GM19324 (cell line): Measurements from ENCODE around the gene PAX7.
"Not testable (repeated sequence)": the region's sequence is repeated elsewhere in the genome, so short reads cannot be mapped to it uniquely, and the experiment has no call there.

ENCODE experiments used
- ATAC-seq: cut with Tn5 transposase; IDR thresholded peaks from one replicate; pipeline ENCODE4 v1.9.1; 2021; ENCODE audit warnings: mild to moderate bottlenecking, moderate library complexity; ENCODE audit not compliant: unreplicated experiment, low FRiP score

The PAX7 gene

DNA sequence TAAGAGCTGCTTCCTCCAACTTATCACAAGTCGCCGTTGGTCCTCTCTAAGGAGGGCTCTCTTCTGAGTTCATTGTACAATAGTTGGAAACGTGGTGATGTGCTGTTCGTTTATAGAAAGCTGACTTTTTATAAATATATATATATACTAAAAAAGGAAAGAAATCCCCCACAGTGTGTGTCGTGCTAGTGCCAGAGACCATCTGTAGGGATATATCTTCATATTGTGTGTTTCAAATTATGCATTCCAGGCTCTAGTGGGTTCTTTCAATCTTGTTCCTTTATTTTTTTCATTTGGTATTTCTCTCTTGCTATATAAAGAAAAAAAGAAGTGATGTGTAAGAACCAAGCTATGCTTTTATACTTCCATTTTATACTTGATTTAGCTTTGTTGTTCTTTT is 117.0 kb downstream of the PAX7 start:
- no peak for ATAC-seq

DNA sequence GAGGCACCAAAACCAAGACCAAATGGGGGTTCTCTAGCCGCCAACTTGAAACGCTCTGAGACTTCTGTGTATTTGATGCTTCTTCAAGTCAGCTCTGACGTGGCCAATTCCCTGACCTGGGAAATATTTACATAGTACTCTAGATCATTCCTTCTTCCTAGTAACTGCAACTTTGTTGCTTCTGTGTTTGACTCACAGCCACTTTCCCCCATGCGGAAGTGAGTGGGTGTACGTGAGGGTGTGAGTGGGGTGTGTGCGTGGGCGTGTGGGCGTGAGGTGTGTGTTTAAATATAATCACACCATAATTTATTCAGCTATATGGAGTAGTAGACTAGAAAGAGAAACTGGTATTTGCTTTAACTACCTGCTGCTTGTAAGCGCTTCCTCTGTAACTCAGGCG is 117.8 kb downstream of the PAX7 start:
- no peak for ATAC-seq

DNA sequence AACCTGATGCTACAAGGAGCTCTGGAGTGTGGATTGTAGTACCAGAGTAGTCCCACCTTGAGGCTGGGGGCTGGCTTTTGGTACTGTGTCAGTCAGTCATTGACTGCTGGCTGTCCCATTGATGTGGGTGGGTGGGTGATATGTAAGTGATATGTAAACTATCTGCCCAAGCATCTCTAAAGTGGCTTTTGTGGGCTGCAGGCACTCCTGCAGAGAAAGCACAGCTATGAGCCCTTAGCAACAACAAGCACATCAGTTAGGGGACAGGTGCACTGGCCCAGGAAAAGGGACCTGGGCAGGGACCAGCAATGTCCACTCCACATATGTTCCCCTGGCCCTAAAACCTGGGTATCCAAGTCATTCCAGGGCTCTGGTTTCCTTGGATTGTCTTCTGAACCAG is 118.9 kb downstream of the PAX7 start:
- ATAC-seq: no peak

DNA sequence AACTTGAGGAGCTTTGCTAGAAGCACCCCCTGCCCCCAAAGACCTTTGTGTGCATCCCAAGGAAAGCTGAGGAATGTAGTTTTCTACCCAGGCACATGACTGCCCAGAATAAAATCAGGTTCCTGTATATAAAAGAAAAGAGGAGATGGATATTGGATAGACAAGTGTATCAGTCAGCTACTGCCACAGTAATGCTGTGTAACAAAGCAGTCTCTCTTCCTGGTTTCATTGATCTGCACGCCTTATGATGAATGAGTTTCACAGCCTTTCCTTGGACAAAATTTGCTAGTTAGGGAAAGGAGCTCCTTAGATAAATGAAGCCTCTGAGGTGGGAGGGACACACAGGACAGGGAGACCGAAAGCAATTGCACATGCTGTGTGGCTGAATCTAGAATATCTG is 120.0 kb downstream of the PAX7 start:
- no peak for ATAC-seq

DNA sequence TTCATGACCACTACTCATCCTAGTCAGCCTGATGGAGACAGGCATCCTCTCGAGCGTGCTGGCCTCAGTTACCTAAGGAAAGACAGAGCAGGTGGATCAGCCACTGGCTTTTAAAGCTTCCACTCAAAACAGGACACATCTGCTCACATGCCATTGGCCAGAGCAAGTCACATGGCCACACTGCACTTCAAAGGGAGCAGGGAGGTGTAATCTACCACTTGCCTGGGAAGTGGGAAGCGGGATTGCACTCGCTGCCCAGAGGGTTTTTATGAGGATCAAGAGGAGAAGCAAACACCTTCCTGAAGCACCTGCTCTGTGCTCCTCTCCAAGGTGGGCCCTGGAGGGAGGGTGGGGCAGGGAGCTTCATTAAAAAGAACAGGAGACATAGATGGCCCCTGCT is 120.8 kb downstream of the PAX7 start:
- no peak for ATAC-seq

DNA sequence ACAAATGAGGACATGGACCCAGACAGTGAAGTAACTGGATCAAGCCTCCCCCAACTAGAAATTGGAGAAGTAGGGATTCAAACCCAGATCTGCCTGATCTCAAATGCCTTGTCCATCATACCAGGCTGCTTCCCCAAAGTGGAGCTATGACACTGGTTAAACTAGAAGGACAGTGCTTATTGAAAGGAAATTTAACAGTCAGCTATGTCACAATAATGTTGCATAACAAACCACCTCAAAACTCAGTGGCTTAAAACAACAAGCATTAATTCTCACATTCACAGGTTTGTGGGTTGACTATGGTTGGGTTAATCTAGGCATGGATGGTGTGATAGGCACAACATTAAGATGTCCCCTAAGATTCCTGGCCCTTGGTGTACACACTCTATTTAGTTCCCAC is 121.8 kb downstream of the PAX7 start:
- no peak for ATAC-seq

DNA sequence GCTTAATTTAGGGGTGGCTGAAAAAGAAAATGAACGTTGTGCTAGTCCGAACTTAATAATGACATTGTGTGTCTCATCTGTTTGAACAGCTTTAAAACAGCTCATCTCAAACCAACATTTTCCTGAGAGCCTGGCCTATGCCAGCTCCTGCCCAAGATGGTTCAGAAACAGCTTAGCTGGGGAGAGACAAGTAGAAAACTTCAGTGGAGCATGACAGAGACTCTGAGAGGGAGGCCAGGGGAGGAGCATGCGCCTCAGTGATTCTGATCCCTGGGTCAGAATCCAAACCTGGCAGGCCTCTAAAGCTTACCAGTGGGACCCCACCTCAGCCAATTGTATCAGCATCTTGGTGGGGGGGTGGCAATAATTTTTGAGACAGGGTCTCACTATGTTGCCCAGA is 129.5 kb downstream of the PAX7 start:
- no peak for ATAC-seq

DNA sequence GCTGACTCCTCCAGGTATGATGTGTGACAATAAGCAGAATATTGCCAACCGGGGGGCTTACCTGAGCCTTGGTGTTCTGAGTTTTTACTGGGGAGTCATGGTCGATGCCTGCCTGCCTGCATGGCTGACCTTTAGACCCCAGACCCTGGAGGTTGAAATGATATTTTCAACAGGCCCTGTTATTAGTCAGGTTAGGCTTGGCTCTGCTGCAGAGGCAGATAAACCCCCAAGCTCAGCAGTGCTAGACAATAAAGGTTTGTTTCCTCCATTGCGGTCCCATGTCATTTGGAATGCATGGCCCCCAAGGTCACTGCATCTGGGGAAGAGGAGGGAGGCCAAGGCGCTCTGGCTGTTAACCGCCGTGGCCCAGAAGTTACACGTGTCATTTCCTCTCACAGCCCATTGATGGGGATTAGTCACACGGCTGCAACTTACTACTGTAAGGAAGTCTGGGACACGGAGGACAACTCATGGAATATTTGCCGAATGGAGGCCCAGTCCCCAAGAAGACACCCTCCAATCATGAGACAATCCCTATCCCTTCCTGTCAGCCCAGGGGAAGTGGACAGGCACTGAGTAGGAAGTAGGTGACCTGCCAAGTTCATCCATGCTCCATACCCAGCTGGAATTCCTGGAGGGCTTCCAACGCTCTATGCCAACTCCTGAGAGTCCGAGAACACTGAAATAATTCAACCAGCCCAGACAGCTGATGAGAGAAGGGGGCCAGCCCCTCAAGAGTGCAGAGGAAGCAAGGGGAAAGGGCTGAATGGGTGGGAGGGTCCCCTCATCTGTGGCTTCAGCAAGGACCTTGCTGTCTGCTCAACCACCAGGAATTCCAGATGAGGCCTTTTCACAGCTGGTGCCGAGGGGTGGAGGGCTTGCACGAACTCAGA is 131.5 kb downstream of the PAX7 start:
- ATAC-seq: no peak

DNA sequence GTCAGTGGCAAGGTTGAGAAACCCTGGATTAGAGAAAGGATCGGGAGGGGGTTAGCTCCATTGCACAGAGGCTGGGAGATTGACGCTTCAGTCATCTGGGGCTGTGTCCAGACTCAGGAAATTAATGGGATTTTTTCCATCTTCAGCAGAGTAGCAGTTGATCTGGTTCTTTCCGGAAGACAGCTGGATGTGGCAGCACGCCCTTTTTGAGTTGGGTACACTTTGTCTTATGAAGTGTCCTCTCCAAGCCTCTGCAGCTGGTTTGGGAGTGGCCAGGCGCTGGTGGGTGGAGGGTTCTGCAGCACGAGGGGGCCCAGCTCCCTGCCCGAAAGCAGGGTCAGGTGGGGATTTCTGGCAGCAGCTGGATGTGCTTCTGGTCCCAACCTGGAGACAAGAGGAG is 133.7 kb downstream of the PAX7 start:
- ATAC-seq: no peak

DNA sequence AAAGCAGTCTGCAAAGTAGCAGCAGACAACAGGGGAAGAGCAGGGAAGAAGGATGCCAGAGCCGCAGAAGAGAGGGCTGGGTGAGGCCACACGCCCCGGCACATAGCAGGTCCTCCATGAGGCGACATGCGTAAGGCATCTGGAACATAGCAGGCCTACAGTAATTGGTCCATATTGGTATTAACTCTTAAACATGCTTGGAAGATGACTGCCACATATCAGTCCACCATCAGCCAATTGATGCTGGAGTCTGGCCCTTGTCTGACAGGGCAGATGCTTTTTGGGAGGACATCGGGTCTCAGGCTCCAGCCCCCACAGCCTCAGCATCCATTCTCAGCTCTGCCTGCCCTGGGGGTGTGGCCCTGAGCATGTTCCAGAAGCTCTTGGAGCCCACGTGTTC is 135.1 kb downstream of the PAX7 start:
- no peak for ATAC-seq

DNA sequence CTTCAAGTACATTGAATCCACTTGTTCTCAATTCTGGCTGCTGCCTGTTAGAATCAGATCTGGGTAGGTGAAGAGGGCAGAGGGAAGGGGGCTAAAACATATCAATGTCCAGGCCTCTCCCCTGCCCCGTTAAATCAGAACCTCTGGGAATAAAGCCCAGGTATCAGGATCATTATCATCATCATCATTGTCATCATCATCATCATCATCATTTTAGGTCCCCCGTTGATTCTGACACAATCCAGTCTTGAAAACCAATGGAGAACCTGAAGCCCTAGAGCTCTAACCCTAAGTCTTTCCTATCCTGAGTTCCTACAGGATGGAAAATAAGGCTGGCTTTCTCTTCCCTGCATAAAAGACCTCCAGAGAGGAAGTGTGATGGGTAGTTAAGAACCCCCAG is 135.7 kb downstream of the PAX7 start:
- ATAC-seq: no peak

DNA sequence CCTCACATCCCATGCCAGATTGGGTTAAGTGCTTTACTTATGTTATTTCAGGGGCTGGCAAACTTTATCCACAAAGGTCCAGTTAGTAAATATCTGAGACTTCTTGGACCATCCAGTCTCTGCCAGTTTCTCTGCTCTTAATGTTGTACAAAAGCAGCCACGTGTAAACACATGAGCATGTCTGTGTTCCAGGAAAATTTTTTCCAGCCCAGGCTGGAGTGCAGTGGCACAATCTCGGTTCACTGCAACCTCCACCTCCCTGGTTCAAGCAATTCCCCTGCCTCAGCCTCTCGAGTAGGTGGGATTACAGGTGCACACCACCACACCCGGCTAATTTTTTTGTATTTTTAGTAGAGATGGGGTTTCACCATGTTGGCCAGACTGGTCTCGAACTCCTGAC is 136.9 kb downstream of the PAX7 start:
- ATAC-seq: not testable (repeated sequence)

DNA sequence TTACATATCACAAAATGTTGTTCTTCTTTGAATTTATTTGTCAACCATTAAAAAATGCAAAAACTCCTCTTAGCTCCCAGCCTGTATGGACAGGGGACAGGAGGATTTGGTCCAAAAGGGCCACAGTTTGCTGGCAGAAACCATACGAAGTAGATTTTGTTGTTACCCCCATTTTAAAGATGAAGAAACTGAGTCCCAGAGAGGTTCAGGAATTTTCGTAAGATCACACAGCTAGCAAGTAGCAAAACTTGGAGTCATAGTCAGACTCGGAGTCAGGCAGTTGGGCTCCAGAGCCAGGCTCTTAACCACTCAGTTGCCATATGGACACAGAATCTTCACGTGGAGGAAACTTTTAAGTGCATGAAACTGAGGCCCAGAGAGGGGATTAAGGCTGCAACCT is 137.4 kb downstream of the PAX7 start:
- no peak for ATAC-seq

DNA sequence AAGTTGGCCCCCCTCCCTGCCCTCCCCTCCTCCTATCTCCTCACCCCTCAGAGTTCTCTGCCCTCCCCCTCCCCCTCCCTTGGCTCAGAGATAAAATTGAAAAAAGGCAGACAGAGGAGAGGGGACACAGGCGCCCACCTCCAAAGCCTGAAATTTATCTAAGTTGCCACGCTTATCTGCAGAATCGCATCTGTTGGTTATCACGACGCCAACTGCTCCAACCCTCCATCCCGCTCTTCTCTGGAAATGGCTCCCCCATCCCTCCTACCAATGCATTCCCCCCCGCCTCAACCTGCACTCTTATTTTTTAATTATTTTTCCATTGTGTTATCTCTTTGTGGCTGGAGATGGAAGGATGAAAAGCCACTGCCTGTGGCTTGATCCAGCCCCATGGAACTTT is 138.5 kb downstream of the PAX7 start:
- no peak for ATAC-seq

DNA sequence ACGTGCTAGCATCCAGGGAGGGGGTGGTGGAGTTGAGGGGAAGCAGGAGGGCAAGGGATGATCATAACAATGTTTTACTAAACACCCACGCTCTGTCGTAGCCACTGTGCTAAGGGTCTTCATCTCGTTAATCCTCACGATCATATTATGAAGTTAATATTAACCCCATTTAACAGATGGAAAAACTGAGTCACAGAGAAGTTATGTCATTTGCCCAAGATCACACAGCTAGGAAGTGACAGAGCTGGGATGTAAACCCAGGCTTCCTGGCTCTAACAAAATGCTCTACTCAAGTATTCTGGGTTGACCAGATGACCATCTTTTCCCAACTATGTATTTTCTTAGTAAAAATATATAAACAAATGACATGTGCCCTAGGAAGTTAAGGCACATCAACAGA is 140.2 kb downstream of the PAX7 start:
- no peak for ATAC-seq

DNA sequence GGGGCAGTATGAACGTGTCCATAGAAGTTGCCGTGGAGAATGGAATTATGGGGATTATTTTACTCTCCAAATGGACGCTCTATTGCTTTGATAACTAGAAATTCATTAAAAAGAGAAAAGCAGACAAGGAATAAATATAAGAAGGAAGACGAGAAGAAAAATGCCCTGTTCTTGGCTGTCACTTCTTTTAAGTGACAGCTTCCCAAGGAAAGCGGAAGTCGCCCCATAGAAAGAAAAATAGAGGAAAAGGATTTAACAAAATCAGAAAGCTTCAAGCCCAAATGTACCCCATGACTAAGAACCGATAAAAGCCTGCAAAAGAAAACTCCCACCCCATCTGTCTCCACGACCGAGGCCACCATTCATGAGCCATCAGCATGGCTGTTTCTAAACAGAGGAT is 143.1 kb downstream of the PAX7 start:
- no peak for ATAC-seq

DNA sequence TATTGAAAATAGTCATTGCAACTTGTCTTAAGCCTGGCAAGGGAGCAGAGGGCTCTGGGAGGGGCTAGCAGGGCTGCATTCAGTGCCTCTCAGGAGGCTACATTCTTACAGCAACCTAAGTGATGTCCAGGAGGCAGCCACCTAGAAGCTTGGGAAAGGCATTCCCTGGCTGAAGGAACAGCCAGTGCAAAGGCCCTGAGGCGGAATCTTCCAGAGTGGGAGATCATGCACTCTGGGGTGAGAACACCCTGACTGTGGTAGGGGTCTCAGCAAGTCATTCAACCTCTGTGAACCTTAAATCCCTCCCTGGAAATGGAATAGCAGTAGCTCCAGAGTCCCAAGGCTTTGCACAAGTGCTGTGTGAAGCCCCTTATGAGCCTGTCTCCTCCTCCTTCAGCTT is 144.7 kb downstream of the PAX7 start:
- ATAC-seq: no peak

DNA sequence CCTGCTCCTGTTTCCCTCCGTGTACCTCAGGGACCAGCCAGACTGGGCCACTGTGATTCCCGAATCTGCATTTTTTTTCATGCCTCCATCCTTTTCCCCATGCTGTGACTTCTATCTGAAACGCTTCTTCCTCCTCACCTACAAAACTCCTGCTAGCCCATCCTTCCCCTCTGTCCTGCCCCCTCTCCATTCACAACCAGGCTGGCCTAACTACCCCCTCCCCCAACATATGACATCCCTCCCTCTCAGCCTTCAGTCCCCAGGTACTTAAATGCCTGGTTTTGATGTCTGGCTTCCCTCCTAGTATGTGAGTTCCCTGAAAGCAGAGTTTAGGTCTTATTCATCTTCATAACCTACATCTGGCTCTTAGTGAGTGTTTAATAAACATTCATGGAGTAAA is 146.1 kb downstream of the PAX7 start:
- no peak for ATAC-seq

DNA sequence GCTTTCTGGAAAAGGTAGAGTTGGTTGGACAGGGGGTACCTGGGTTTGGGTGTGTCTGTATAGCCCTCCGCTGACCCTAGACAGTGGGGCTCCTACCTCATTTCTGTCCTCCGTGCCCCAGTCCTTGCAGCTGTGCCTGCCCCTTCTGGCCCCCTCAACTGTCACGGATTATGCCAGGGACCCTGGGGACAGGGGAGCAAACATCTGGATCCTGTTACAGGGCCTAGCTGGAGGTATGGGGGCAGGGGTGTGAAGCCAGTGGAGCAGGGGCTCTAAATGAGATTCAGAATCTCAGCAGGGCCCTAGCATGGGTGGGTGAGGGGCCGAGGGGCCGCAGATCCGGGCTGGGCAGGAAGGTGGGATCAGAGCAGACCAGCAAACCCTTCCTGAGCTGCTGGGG is 147.8 kb downstream of the PAX7 start:
- ATAC-seq: no peak

DNA sequence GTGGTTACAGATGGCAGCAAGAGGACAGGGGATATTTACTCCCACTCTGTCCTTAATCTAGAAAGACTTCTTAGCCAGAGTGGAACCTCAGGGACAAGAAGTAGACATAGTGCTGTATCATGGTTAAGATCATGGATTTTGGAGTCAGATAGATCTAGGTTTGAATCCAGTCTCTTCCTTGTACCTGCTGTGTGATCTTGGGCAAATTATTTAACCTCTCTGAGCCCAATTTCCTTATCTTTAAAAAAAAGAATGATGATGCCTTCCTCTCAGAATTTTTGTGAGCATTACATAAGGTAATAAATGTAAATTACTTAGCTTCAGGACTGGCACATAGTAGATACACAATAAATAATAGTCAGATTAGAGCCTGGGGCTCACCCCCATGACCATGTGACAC is 150.4 kb downstream of the PAX7 start:
- ATAC-seq: no peak

DNA sequence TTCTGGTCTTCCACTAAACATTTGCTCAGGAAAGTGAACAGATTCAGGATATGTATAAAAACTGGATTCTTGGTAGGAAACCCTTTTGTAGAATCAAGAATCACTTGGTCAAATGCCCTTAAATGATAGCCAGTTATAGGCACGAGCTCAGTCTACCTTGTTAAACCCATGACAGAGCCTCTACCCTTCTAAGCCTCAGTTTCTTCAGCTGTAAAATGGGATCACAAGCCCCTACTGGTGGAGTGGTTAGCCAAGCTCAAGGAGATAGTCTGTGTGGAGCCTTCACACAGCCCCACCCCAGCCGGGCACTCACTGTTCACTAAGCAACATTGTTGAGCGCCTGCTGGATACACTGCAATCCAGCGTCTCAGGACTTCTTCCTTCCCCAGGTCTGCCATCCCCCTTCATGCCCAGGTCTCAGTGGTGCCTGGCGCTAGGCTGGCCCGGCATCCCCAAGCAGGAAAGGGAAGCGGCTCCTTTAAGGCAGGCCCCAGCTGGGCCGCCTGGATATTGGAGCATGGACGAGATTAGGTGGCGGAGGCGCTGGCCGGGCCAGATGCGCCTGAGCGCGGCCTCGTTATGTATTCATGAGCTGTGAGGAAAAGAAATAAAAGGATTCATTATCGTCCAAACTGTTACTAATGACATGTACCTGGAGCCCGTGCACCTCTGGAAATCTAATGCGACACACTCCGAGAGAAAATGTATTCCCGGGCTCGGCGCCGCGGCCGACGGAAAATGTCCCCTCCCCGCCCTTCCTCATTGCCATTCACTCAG is 153.2 kb downstream of the PAX7 start:
- no peak for ATAC-seq

DNA sequence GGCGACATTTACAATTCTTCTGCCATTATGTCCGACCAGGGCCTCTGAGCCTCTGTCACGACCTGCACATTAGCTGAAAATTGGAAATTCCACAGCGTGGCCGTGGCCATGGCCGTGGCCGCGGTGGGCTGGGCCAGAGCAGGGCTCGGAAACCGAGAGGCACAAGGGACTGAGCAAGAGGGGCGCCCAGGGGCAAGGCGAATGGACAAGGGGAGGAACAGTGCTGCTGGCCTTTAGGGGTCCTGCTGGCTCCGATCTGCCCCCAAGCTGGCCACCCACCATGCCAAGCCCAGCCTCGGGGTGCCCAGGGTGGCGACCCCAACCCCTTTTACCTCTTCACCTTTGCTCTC is 153.8 kb downstream of the PAX7 start:
- no peak for ATAC-seq
